ENCODE results near the gene TNN.

The TNN gene

DNA sequence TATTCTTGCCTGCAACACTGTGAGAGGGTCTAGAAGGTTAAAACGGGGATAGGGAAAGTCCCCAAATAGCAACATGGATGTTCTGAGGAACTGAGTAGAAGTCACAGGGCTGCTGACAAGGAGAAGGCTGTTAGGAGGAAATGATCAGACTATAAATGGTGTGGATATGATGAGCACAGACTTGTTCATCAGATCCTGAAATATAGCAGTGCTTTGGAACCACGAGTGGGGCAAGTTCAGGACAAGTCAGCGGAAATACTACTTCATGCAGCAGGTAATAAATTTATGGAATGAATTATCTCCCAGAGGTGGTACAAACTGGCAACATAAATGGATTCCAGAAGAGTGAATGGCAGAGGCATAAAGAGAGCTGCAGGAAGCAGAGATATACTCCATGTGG, 128.2 kb downstream of the TNN start:
- no peak for DNase-seq (ENCODE audit: extremely low read depth, low read depth)
- no peak overlapping the region for H3K4me3 ChIP-seq (replicated peaks; ENCODE audit: low read depth, low read length)
- TF ChIP-seq, protein P1, sequence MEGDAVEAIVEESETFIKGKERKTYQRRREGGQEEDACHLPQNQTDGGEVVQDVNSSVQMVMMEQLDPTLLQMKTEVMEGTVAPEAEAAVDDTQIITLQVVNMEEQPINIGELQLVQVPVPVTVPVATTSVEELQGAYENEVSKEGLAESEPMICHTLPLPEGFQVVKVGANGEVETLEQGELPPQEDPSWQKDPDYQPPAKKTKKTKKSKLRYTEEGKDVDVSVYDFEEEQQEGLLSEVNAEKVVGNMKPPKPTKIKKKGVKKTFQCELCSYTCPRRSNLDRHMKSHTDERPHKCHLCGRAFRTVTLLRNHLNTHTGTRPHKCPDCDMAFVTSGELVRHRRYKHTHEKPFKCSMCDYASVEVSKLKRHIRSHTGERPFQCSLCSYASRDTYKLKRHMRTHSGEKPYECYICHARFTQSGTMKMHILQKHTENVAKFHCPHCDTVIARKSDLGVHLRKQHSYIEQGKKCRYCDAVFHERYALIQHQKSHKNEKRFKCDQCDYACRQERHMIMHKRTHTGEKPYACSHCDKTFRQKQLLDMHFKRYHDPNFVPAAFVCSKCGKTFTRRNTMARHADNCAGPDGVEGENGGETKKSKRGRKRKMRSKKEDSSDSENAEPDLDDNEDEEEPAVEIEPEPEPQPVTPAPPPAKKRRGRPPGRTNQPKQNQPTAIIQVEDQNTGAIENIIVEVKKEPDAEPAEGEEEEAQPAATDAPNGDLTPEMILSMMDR (IDR thresholded peaks at IDR 0.05; ENCODE audit: low read depth, low read length, missing control alignments), result no peak

DNA sequence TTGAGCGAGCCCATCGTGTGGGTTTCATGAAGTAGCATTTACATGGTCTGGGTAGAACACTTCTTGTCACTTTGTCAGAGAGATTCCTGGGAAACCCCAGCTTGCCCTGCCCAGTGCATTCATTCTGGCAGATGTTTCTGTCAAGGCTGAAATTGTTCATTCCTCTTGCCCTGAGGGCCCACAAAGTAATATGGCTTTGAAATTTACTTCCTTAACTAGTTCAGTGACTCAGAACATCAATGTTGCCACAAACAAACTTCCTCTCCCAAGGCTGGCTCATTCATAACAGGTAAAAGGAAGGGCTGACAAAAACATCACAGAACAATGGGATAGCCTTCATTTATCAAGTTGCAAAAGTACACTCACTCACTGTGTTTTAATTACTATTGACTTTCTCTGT, 129.9 kb downstream of the TNN start:
- no peak overlapping the region for H3K4me3 ChIP-seq (replicated peaks; ENCODE audit: low read depth, low read length)
- no peak for DNase-seq (ENCODE audit: extremely low read depth, low read depth)
- TF ChIP-seq, protein P1 (IDR thresholded peaks at IDR 0.05; ENCODE audit: low read depth, low read length, missing control alignments), result no peak
